IMR-90 (cell line): Measurements from ENCODE around the gene TGFBR2. TPM values are rescaled to one million over a fixed set of nuclear protein-coding genes. Genes with fewer than 3 reads are reported as not detected.
"Not testable (repeated sequence)": the region's sequence is repeated elsewhere in the genome, so short reads cannot be mapped to it uniquely, and the experiment has no call there.

ENCODE experiments used
- ATAC-seq: fragments of 200-7000 bp; cut with Tn5 transposase; 2 replicates; pipeline ENCODE4 v1.9.1; 2020; ENCODE audit warnings: low read depth, mild to moderate bottlenecking, moderate library complexity
- BruUV-seq: library from RNA; stranded (reverse); fragments of 400-500 nt; replicated peaks from 2 replicates; lab custom pipeline; 2021; lab: Mats Ljungman, UMichigan
- CTCF ChIA-PET: fragments of 300-600 bp; formaldehyde crosslinking; extraction: SDS; loops from one replicate; lab custom pipeline; 2021; ENCODE audit warnings: antibody characterized with exemption; lab: Yijun Ruan, JAX
- POLR2A ChIA-PET: fragments of 300-600 bp; sonication (Branson Sonifier 250); formaldehyde crosslinking; loops from one replicate; lab custom pipeline; 2022; ENCODE audit warnings: antibody characterized with exemption; ENCODE audit not compliant: unreplicated experiment; lab: Charles Lee
- DNase-seq: peaks from one replicate; pipeline ENCODE4 v3.0.0; 2013
- H2AFZ ChIP-seq: replicated peaks from 2 replicates; pipeline ENCODE3; 2013; ENCODE audit warnings: low read length, mild to moderate bottlenecking; ENCODE audit not compliant: poor library complexity
- H2AK5ac ChIP-seq: 2 replicates; pipeline ENCODE4 v1.6.1; 2013; ENCODE audit warnings: low read depth, low read length, inconsistent platforms
- H2AK9ac ChIP-seq: replicated peaks from 2 replicates; pipeline ENCODE3; 2013; ENCODE audit warnings: mild to moderate bottlenecking, low read depth, low read length, moderate library complexity; ENCODE audit not compliant: poor library complexity
- H2BK120ac ChIP-seq: 2 replicates; pipeline ENCODE4 v1.6.1; 2013; ENCODE audit warnings: low read depth, low read length, inconsistent platforms
- H2BK15ac ChIP-seq: 3 replicates; pipeline ENCODE4 v1.6.1; 2013; ENCODE audit warnings: low read depth, low read length, inconsistent platforms
- H2BK20ac ChIP-seq: 2 replicates; pipeline ENCODE4 v1.6.1; 2013; ENCODE audit warnings: low read depth, mild to moderate bottlenecking, inconsistent platforms, low read length, moderate library complexity
- H2BK5ac ChIP-seq: 2 replicates; pipeline ENCODE4 v1.6.1; 2013; ENCODE audit warnings: mild to moderate bottlenecking, low read depth, low read length, inconsistent platforms; ENCODE audit not compliant: poor library complexity, severe bottlenecking
- H3K14ac ChIP-seq: replicated peaks from 2 replicates; pipeline ENCODE4 v1.6.1; 2013; ENCODE audit warnings: low read depth, low read length, inconsistent platforms
- H3K18ac ChIP-seq: 2 replicates; pipeline ENCODE4 v1.6.1; 2013; ENCODE audit warnings: low read depth, low read length, control low read depth
- H3K23ac ChIP-seq: 2 replicates; pipeline ENCODE4 v1.6.1; 2013; ENCODE audit warnings: low read depth, low read length, inconsistent platforms
- H3K27ac ChIP-seq: 2 replicates; pipeline ENCODE4 v1.5.1; 2013; ENCODE audit warnings: mild to moderate bottlenecking, control low read depth, low read length; ENCODE audit not compliant: insufficient read depth
- H3K27me3 ChIP-seq: 2 replicates; pipeline ENCODE4 v1.6.1; 2013; ENCODE audit warnings: low read length; ENCODE audit not compliant: control insufficient read depth, insufficient read depth
- H3K36me3 ChIP-seq: 2 replicates; pipeline ENCODE4 v1.6.1; 2013; ENCODE audit warnings: low read length, mixed read lengths; ENCODE audit not compliant: control insufficient read depth, insufficient read depth
- H3K4ac ChIP-seq: 2 replicates; pipeline ENCODE4 v1.6.1; 2013; ENCODE audit warnings: low read depth, low read length, inconsistent platforms
- H3K4me1 ChIP-seq: 2 replicates; pipeline ENCODE4 v1.6.1; 2013; ENCODE audit warnings: low read length, mixed read lengths; ENCODE audit not compliant: control insufficient read depth, insufficient read depth
- H3K4me2 ChIP-seq: 2 replicates; pipeline ENCODE4 v1.6.1; 2013; ENCODE audit warnings: low read depth, mild to moderate bottlenecking, control low read depth, low read length, moderate library complexity
- H3K4me3 ChIP-seq: 2 replicates; pipeline ENCODE4 v1.5.1; 2013; ENCODE audit warnings: low read depth, mild to moderate bottlenecking, control low read depth, low read length, moderate library complexity; ENCODE audit not compliant: insufficient read depth
- H3K56ac ChIP-seq: 2 replicates; pipeline ENCODE4 v1.6.1; 2013; ENCODE audit warnings: low read length, inconsistent platforms; ENCODE audit not compliant: insufficient read depth; ENCODE audit errors: extremely low read depth
- H3K79me1 ChIP-seq, 2 experiments: 2 replicates each; pipeline ENCODE4 v1.6.1; 2013; ENCODE audit warnings: low read length in 2 of 2, inconsistent platforms in 1 of 2, low read depth in 1 of 2
- H3K9ac ChIP-seq: 2 replicates; pipeline ENCODE4 v1.6.1; 2013; ENCODE audit warnings: low read depth, low read length, control low read depth
- H3K9me1 ChIP-seq: 2 replicates; pipeline ENCODE4 v1.6.1; 2013; ENCODE audit warnings: low read length, inconsistent platforms; ENCODE audit not compliant: insufficient read depth
- H3K9me3 ChIP-seq: 2 replicates; pipeline ENCODE4 v1.6.1; 2013; ENCODE audit warnings: low read length; ENCODE audit not compliant: control insufficient read depth, insufficient read depth
- H4K20me1 ChIP-seq: 2 replicates; pipeline ENCODE4 v1.6.1; 2013; ENCODE audit warnings: low read length, inconsistent platforms; ENCODE audit not compliant: insufficient read depth
- H4K5ac ChIP-seq: 2 replicates; pipeline ENCODE4 v1.6.1; 2013; ENCODE audit warnings: mild to moderate bottlenecking, low read depth, low read length, control low read depth
- H4K8ac ChIP-seq, 2 experiments: 2 replicates each; pipeline ENCODE4 v1.6.1; 2013; ENCODE audit warnings: low read depth in 2 of 2, low read length in 2 of 2, control low read depth in 1 of 2, inconsistent platforms in 1 of 2
- H4K91ac ChIP-seq: 2 replicates; pipeline ENCODE4 v1.6.1; 2013; ENCODE audit warnings: low read depth, low read length, inconsistent platforms; ENCODE audit not compliant: insufficient read depth
- WGBS, 2 experiments: methylation state at CpG; one replicate each; pipeline versions ENCODE4 v1.1.5 to v1.1.7; 2013; ENCODE audit warnings: missing lambda C conversion rate in 2 of 2; ENCODE audit not compliant: insufficient read length in 1 of 2; ENCODE audit errors: extremely low coverage in 2 of 2; 5-methylcytosine and 5-hydroxymethylcytosine counted together
- dilution Hi-C: fragments of 300-500 bp; cut with HindIII; formaldehyde crosslinking; loops from one replicate; pipeline ENCODE4 v1.14.3; 2018; ENCODE audit warnings: low sequenced_read_pairs; ENCODE audit not compliant: unreplicated experiment
- in situ Hi-C: fragments of 300-500 bp; cut with MboI; formaldehyde crosslinking; loops from 3 replicates; pipeline ENCODE4 v1.14.3; 2019; ENCODE audit warnings: low sequenced_read_pairs, inconsistent platforms, mixed read lengths
- intact Hi-C: fragments of 100-400 bp; cut with micrococcal nuclease; formaldehyde crosslinking; loops from 2 replicates; pipeline ENCODE4 v1.10.0; 2022
- polyA plus RNA-seq, 3 experiments: library from polyadenylated mRNA; depleted of rRNA; stranded (reverse); fragments of >200 nt; gene quantifications; 2 replicates each; pipeline ENCODE4 v1.2.3, GENCODE V29; 2012; ENCODE audit warnings: low replicate concordance in 1 of 3
- total RNA-seq: library from RNA; depleted of rRNA; stranded (reverse); fragments of >200 nt; gene quantifications from 2 replicates; pipeline ENCODE4 v1.2.3, GENCODE V29; 2012

TGFBR2 gene
- total and polyA plus RNA-seq, 2 of the 4 experiments (the other 2 are of a cell fraction): 63.7 to 87.5 TPM

GRCh38 chr3:30669360-30669934 lies 63.0 kb downstream of the TGFBR2 start:
- peaks cover 32% of the 10 kb centered on the region for H3K36me3 ChIP-seq

More at GRCh38 chr3:30669360-30669934, 63.0 kb downstream of the TGFBR2 start:
- H2BK15ac ChIP-seq, H2AK9ac ChIP-seq, dilution Hi-C loops, H2BK120ac ChIP-seq, H3K27me3 ChIP-seq, ATAC-seq, CTCF ChIA-PET, H2AFZ ChIP-seq, H2BK20ac ChIP-seq, H4K5ac ChIP-seq, in situ Hi-C loops, H2AK5ac ChIP-seq, H4K8ac ChIP-seq, H3K14ac ChIP-seq, H3K56ac ChIP-seq, H3K4ac ChIP-seq, POLR2A ChIA-PET, H2BK5ac ChIP-seq, BruUV-seq, intact Hi-C loops, H3K27ac ChIP-seq, H3K18ac ChIP-seq, DNase-seq, H3K4me1 ChIP-seq, H3K9me3 ChIP-seq, H3K4me3 ChIP-seq, H3K4me2 ChIP-seq, H3K9ac ChIP-seq, H3K23ac ChIP-seq, H4K91ac ChIP-seq, H4K20me1 ChIP-seq: not testable (repeated sequence)
- WGBS, 2 experiments: no CpG with 5 or more reads among the region's 7 CpGs
- Histone ChIP-seq H3K9me1 (peaks cover 23% of the 10 kb centered on the region), H3K79me1 (peaks cover 50 to 71% of the 10 kb centered on the region in 2 experiments)
